NCI-H2196 treated with DMSO at 0.1 percent for 48 hours (cell line): ENCODE data around the gene SERINC1.

Source experiments
- DNase-seq: peaks from one replicate; lab custom pipeline; 2025; ENCODE audit not compliant: unreplicated experiment; lab: John Stamatoyannopoulos, UW

SERINC1 gene

DNA sequence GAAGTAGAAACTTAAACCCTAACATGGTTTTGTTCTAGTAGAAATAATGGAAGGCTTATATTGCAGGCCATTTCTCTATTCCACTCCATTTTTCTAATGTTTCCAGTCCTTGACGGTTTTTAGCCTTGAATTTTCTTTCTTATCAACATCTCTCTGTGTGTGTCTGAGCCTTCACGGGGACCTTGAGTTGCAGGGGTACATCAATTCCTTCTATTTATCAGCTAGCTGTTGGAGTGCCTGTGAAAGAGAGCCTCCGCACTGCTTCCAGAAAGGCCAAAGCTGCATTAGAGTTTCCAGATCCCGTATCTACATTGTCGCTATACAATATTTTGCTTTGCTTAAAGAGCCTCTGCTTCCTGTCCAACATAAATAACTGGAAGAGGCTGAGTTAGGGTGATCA is 77.6 kb downstream of the SERINC1 start:
- DNase-seq = no peak

- no peak for DNase-seq
Observed at GRCh38 chr6:122393351-122393896, 78.2 kb downstream of the SERINC1 start.
